MM.1S (cell line): Measurements from ENCODE around the gene TXNL4B.

Source experiments
- DNase-seq: peaks from one replicate; pipeline ENCODE4 v3.0.0-alpha.2; 2015
- H2AFZ ChIP-seq: fragments of 300-600 bp; sonication (generic); 2 replicates; pipeline ENCODE4 v1.6.0; 2016; ENCODE audit warnings: antibody characterized with exemption, low read length
- H3F3A ChIP-seq: fragments of 300-600 bp; sonication (generic); 2 replicates; pipeline ENCODE4 v1.6.1; 2016; ENCODE audit warnings: mild to moderate bottlenecking, antibody characterized with exemption, low read length, moderate library complexity, mixed read lengths; ENCODE audit not compliant: insufficient read depth
- H3K27ac ChIP-seq: fragments of 300-600 bp; sonication (generic); 2 replicates; pipeline ENCODE4 v1.5.1; 2016; ENCODE audit warnings: mild to moderate bottlenecking, low read length
- H3K27me3 ChIP-seq: fragments of 300-600 bp; sonication (generic); replicated peaks from 2 replicates; pipeline ENCODE4 v1.6.0; 2016; ENCODE audit warnings: low read length; ENCODE audit not compliant: insufficient read depth
- H3K36me3 ChIP-seq: fragments of 300-600 bp; sonication (generic); replicated peaks from 2 replicates; pipeline ENCODE4 v1.6.1; 2016; ENCODE audit warnings: mild to moderate bottlenecking, low read length, mixed read lengths; ENCODE audit not compliant: insufficient read depth
- H3K4me1 ChIP-seq: fragments of 300-600 bp; sonication (generic); 2 replicates; pipeline ENCODE4 v1.6.1; 2016; ENCODE audit warnings: low read length, mixed read lengths
- H3K4me2 ChIP-seq: fragments of 300-600 bp; sonication (generic); 2 replicates; pipeline ENCODE4 v1.6.0; 2016; ENCODE audit warnings: low read depth, low read length
- H3K4me3 ChIP-seq: fragments of 300-600 bp; sonication (generic); 2 replicates; pipeline ENCODE4 v1.5.1; 2016; ENCODE audit warnings: low read length, mixed read lengths
- H3K79me2 ChIP-seq: fragments of 300-600 bp; sonication (generic); 2 replicates; pipeline ENCODE4 v1.6.1; 2016; ENCODE audit warnings: mixed run types, low read length, mixed read lengths
- H3K9ac ChIP-seq: fragments of 300-600 bp; sonication (generic); 2 replicates; pipeline ENCODE4 v1.6.1; 2016; ENCODE audit warnings: low read length, mixed read lengths
- H3K9me2 ChIP-seq: fragments of 300-600 bp; sonication (generic); replicated peaks from 2 replicates; pipeline ENCODE4 v1.6.1; 2016; ENCODE audit warnings: mild to moderate bottlenecking, low read length, mixed read lengths; ENCODE audit not compliant: insufficient read depth
- H3K9me3 ChIP-seq: fragments of 300-600 bp; sonication (generic); replicated peaks from 2 replicates; pipeline ENCODE4 v1.6.1; 2016; ENCODE audit warnings: mild to moderate bottlenecking, low read length, mixed read lengths; ENCODE audit not compliant: insufficient read depth
- H4K20me1 ChIP-seq: fragments of 300-600 bp; sonication (generic); 2 replicates; pipeline ENCODE4 v1.6.1; 2016; ENCODE audit warnings: mild to moderate bottlenecking, low read length, moderate library complexity, mixed read lengths; ENCODE audit not compliant: insufficient read depth
- CTCF ChIP-seq: fragments of 300-600 bp; sonication (generic); IDR thresholded peaks from 2 replicates; pipeline ENCODE4 v1.5.1; 2016; ENCODE audit warnings: antibody characterized with exemption, low read length, mixed read lengths
- EZH2 ChIP-seq: fragments of 300-600 bp; sonication (generic); optimal IDR thresholded peaks from 2 replicates; pipeline ENCODE3; 2017; ENCODE audit warnings: low read depth, mild to moderate bottlenecking, antibody characterized with exemption, low read length, mixed read lengths
- EZH2phosphoT487 ChIP-seq: fragments of 300-600 bp; sonication (generic); IDR thresholded peaks from 2 replicates; pipeline ENCODE4 v1.6.1; 2018; ENCODE audit warnings: antibody characterized with exemption, low read length

Gene TXNL4B

GRCh38 chr16:72132726-72133125 is 39.3 kb upstream of the TXNL4B start:
- Histone ChIP-seq H3K4me3 (no peak overlapping the region), H3F3A (no peaks in the 10 kb centered on the region), H3K9me3 (no peaks in the 10 kb centered on the region), H3K27me3 (no peaks in the 10 kb centered on the region), H2AFZ (no peak overlapping the region), H3K27ac (no peak overlapping the region), H3K36me3 (no peaks in the 10 kb centered on the region), H3K4me1 (no peaks in the 10 kb centered on the region), H3K9ac (no peak overlapping the region), H3K79me2 (no peaks in the 10 kb centered on the region), H4K20me1 (no peaks in the 10 kb centered on the region), H3K9me2 (no peaks in the 10 kb centered on the region), H3K4me2 (no peak overlapping the region)
- TF ChIP-seq CTCF (no peak), EZH2 (no peak), EZH2phosphoT487 (no peak)
- DNase-seq: no peak

- Histone ChIP-seq H3K27ac (no peak overlapping the region), H2AFZ (no peak overlapping the region), H3K4me1 (0 out of 2 replicates have a peak, but pooled peaks cover 8% of the 10 kb centered on the region), H3F3A (no peaks in the 10 kb centered on the region), H3K36me3 (no peaks in the 10 kb centered on the region), H4K20me1 (no peaks in the 10 kb centered on the region), H3K4me2 (no peak overlapping the region), H3K27me3 (no peaks in the 10 kb centered on the region), H3K9me3 (no peaks in the 10 kb centered on the region), H3K9me2 (no peaks in the 10 kb centered on the region), H3K9ac (no peak overlapping the region), H3K4me3 (no peak overlapping the region), H3K79me2 (no peaks in the 10 kb centered on the region)
- DNase-seq: no peak
- TF ChIP-seq EZH2phosphoT487 (no peak), EZH2 (no peak), CTCF (no peak)
Observed at GRCh38 chr16:72131036-72131435, 37.6 kb upstream of the TXNL4B start.

GRCh38 chr16:72129976-72130656 is 36.7 kb upstream of the TXNL4B start:
- Histone ChIP-seq H4K20me1 (no peaks in the 10 kb centered on the region), H3K4me3 (no peak overlapping the region), H3K9me3 (no peaks in the 10 kb centered on the region), H3K9me2 (no peaks in the 10 kb centered on the region), H3K4me2 (no peak overlapping the region), H3K4me1 (0 out of 2 replicates have a peak, but pooled peaks cover 8% of the 10 kb centered on the region), H2AFZ (no peak overlapping the region), H3K79me2 (no peaks in the 10 kb centered on the region), H3F3A (no peaks in the 10 kb centered on the region), H3K27ac (no peak overlapping the region), H3K27me3 (no peaks in the 10 kb centered on the region), H3K36me3 (no peaks in the 10 kb centered on the region), H3K9ac (no peak overlapping the region)
- TF ChIP-seq EZH2 (no peak), CTCF (no peak), EZH2phosphoT487 (no peak)
- no peak for DNase-seq
